ENCODE data around the gene GRAMD1B. TPM values are rescaled to one million over a fixed set of nuclear protein-coding genes. Genes with fewer than 3 reads are reported as not detected.
A peak's percentile ranks its signal among the peaks of the same experiment; 100 is the strongest.

Gene GRAMD1B
- total and polyA plus RNA-seq, 12 donors, result 7.3 to 41.0 (median 21.0) TPM

DNA sequence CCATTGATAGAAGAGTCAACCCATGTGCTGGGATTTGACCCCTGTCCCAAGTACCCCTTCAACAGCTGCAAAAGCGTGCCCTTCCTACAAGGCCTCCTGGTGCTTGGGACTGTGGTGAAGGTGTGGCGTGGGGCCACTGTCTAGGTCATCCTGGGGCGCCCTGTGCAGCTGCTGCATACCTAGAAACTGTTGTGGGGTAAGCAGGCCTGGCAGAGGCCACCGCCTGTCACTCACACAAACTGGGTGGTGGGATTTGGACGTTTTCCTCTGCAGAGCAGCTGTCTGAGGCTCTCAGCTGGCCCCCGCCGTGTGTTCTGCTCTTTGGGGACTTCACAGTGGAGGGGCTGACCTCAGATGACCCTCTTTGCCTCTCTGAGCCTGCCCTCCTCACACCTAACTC lies 154.7 kb downstream of the GRAMD1B start:
- DNase-seq (no peak), ATAC-seq (no peak)
- no peaks in the 10 kb centered on the region for H3K9me3 ChIP-seq
- H3K4me3 ChIP-seq, result no peak overlapping the region
- H3K36me3 ChIP-seq, result peaks cover 0 to 6% (median 0%) of the 10 kb centered on the region in 9 donors
- H3K27ac ChIP-seq, result no peak overlapping the region
- intact Hi-C loops (cut with DNase I), result loop anchor here in 7 of 10 donors (5.0 kb wide), 2 partner anchors 118 to 123 kb away; no protein-coding TSS in a partner anchor
- TF ChIP-seq CTCF (IDR thresholded peaks at IDR 0.05), result no peak
- 78 to 84% methylated on average over 7 of the region's 7 CpGs for WGBS, 2 donors
- H3K4me1 ChIP-seq, result peaks cover 0 to 8% (median 2%) of the 10 kb centered on the region in 9 donors
- H3K27me3 ChIP-seq, result peaks cover 0 to 8% (median 0%) of the 10 kb centered on the region in 7 donors

- ATAC-seq, result peak in 2 of 8 donors; percentile 21 to 36
- DNase-seq, result no peak
- H3K27me3 ChIP-seq, result peaks cover 0 to 8% (median 0%) of the 10 kb centered on the region in 7 donors
- H3K4me1 ChIP-seq, result peaks cover 0 to 11% (median 5%) of the 10 kb centered on the region in 9 donors
- no peaks in the 10 kb centered on the region for H3K9me3 ChIP-seq
- no peak overlapping the region for H3K27ac ChIP-seq
- no peak for TF ChIP-seq CTCF (IDR thresholded peaks at IDR 0.05)
- no peak overlapping the region for H3K4me3 ChIP-seq
- 81 to 88% methylated on average over 5 of the region's 5 CpGs for WGBS, 2 donors
- H3K36me3 ChIP-seq, result peaks cover 0 to 6% (median 0%) of the 10 kb centered on the region in 9 donors
- intact Hi-C loops (cut with DNase I), result no loop called here
Measured at GRCh38 chr11:123585206-123585605, 155.1 kb downstream of the GRAMD1B start.

- 57 to 65% methylated on average over 5 of the region's 5 CpGs for WGBS, 2 donors
- no peak for DNase-seq
- intact Hi-C loops (cut with DNase I), result no loop called here
Measured at GRCh38 chr11:123585706-123586105, 155.6 kb downstream of the GRAMD1B start.

DNA sequence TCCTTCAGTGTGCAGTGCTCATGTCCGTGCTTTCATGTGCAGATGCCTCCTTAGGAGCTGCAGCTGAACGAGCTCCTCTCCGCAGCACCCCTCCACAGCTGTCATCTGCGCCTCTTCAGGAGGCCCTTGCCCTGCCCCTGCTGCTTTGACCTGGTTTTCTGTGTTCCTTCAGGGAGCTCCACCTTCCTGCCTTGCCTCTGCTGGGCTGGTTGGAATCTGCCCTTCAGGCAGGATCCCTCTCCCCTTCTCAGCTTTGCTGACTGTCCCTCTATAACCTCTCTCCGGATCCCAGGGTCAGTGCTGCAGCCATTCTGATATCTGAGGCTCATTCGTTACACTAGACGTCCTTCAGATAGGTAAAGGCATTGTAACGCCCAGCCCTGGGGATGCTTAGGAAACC lies 156.5 kb downstream of the GRAMD1B start:
- no peak for TF ChIP-seq CTCF (IDR thresholded peaks at IDR 0.05)
- no peaks in the 10 kb centered on the region for H3K9me3 ChIP-seq
- DNase-seq, result no peak
- no peak overlapping the region for H3K27ac ChIP-seq
- peaks cover 0 to 21% (median 12%) of the 10 kb centered on the region in 9 donors for H3K4me1 ChIP-seq
- peaks cover 0 to 7% (median 0%) of the 10 kb centered on the region in 7 donors for H3K27me3 ChIP-seq
- 89 to 90% methylated on average over 8 of the region's 8 CpGs for WGBS, 2 donors
- intact Hi-C loops (cut with DNase I), result no loop called here
- H3K36me3 ChIP-seq, result peaks cover 0 to 10% (median 0%) of the 10 kb centered on the region in 9 donors
- no peak for ATAC-seq
- no peak overlapping the region for H3K4me3 ChIP-seq

More at GRCh38 chr11:123585706-123586105, 155.6 kb downstream of the GRAMD1B start:
- no peak for ATAC-seq
- H3K4me1 ChIP-seq, result peaks cover 0 to 16% (median 10%) of the 10 kb centered on the region in 9 donors
- H3K4me3 ChIP-seq, result no peak overlapping the region
- H3K9me3 ChIP-seq, result no peaks in the 10 kb centered on the region
- TF ChIP-seq CTCF (IDR thresholded peaks at IDR 0.05), result no peak
- H3K27ac ChIP-seq, result no peak overlapping the region
- H3K36me3 ChIP-seq, result peaks cover 0 to 6% (median 0%) of the 10 kb centered on the region in 9 donors
- peaks cover 0 to 8% (median 0%) of the 10 kb centered on the region in 7 donors for H3K27me3 ChIP-seq

Data from heart right ventricle (tissue), 16 donors.